Astrocyte of the cerebellum (primary cell): ENCODE measurements around the gene RNF151.

Experiments
- DNase-seq: peaks from one replicate; pipeline ENCODE4 v3.0.0-alpha.2; 2011; ENCODE audit warnings: low read depth
- H3K4me3 ChIP-seq: 2 replicates; pipeline ENCODE4 v1.5.1; 2011; ENCODE audit warnings: mild to moderate bottlenecking, low read depth, low read length, moderate library complexity
- in situ Hi-C: cut with HindIII; loops from 2 replicates; pipeline ENCODE4 v1.10.0; 2017; ENCODE audit warnings: low sequenced_read_pairs
- TF ChIP-seq, protein P1 (sequence below): IDR thresholded peaks from 2 replicates; pipeline ENCODE4 v1.5.1; 2012; ENCODE audit warnings: low read length, low read depth, moderate library complexity, mild to moderate bottlenecking; ENCODE audit errors: missing control alignments

Gene RNF151

DNA sequence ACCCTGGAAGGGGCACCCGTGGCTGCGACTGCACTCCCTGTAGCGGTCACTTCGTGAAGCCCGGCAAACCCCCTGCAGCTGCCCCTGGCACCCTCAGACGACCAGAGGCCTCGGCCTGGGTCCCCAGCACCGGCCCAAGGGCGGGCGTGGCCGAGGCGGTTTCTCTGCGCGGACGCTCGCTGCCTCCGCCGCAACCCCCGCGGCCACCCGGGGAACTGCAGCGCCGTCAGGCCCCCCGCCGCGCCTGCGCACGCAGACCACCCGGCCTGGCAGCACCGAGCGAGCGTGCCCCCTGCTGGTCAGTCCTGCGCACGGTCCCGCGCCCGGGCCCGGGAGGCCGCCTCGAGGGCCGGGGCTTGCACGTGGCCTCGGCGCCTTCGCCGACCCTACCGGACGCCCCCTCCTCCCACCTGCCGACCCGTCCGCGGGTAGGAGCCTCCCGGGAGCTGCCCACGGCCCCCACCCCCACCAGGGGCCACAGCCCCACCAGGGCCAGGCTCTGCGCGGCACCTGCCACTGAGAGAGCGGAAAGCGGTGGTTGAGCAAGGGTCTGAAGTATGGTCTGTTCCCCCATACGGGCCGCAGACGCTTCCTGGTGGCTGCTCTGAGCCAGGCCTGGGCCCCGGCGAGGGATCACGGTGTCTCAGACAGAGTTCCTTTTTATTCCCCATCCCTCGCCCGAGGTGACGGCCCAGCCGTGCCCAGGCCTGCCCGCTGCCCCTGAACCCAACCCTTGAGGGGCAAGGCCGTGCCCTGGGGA, 36.9 kb upstream of the RNF151 start:
- TF ChIP-seq, protein P1, sequence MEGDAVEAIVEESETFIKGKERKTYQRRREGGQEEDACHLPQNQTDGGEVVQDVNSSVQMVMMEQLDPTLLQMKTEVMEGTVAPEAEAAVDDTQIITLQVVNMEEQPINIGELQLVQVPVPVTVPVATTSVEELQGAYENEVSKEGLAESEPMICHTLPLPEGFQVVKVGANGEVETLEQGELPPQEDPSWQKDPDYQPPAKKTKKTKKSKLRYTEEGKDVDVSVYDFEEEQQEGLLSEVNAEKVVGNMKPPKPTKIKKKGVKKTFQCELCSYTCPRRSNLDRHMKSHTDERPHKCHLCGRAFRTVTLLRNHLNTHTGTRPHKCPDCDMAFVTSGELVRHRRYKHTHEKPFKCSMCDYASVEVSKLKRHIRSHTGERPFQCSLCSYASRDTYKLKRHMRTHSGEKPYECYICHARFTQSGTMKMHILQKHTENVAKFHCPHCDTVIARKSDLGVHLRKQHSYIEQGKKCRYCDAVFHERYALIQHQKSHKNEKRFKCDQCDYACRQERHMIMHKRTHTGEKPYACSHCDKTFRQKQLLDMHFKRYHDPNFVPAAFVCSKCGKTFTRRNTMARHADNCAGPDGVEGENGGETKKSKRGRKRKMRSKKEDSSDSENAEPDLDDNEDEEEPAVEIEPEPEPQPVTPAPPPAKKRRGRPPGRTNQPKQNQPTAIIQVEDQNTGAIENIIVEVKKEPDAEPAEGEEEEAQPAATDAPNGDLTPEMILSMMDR = peak; percentile 75
- in situ Hi-C loops = loop anchor here (5.0 kb wide), 1 partner anchor 77 kb away; no protein-coding TSS in a partner anchor
- peak overlapping the region; percentile 45 for H3K4me3 ChIP-seq
- peak; percentile 37 for DNase-seq

DNA sequence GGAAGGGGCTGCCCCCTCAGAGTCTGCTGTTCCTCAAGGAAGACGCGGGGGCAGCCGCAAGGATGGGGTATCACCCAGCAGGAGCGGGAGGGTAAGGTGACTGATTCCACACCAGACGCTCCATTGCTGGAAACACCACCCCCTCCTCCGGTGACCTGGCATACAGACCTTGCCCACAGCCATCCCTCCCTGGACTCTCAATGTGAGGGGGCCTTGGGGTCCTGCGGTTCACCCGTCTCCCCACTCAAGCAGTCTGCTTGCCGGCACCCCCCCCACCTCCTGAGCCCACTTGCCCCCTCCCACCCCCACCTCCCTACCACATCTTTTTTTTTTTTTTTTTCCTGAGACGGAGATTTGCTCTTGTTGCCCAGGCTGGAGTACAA, 36.3 kb upstream of the RNF151 start:
- DNase-seq = no peak
- TF ChIP-seq, protein P1 = no peak
- in situ Hi-C loops = no loop called here
- no peak overlapping the region for H3K4me3 ChIP-seq

DNA sequence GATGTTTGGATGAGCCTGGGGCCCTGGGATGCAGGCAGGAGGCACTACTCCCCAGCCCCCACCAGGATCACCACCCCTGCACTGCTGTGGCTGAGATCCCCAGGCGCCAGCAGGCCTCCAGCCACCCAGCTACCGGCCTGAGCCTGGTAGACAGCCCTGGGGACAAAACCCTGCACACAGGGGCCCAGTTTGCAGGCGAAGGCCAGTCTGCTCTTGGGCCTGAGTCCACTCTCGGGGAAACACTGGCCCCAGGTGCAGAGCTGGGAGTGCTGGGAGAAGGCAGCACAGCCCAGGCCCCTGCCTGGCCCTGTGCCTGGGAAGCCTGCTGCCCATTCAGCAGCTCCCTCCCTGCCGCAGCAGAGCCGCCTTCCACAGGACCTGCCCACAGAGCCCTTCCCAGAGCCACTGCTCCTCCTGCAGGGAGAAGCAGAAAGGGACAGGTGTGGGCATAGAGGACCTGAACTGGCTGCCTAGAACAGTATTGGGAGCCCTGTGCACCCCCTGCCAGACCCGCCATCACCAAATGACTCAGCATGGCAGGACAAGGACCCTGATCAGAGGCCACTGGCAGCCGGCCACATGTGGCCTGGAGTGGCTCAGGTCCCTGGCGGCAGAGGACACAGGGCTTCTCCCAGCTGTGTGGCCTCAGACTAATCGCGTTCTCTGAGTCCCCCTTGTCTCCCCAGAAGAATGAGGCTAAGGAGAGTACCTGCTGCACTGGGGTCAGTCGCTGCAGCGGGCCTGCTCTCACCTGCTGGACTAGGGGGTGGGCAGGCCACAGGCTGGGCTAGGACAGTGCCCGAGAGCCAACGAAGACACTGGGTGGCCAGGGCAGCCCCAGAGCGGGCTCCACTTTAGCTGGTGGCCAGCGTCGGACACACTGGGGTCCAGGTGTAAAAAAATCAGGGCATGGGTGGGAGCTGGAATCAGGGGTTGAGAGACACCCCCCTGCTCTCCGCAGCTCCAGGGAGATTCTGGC, 34.3 kb upstream of the RNF151 start:
- in situ Hi-C loops = no loop called here
- no peak for DNase-seq
- H3K4me3 ChIP-seq = no peak overlapping the region
- TF ChIP-seq, protein P1 = peak; percentile 12

DNA sequence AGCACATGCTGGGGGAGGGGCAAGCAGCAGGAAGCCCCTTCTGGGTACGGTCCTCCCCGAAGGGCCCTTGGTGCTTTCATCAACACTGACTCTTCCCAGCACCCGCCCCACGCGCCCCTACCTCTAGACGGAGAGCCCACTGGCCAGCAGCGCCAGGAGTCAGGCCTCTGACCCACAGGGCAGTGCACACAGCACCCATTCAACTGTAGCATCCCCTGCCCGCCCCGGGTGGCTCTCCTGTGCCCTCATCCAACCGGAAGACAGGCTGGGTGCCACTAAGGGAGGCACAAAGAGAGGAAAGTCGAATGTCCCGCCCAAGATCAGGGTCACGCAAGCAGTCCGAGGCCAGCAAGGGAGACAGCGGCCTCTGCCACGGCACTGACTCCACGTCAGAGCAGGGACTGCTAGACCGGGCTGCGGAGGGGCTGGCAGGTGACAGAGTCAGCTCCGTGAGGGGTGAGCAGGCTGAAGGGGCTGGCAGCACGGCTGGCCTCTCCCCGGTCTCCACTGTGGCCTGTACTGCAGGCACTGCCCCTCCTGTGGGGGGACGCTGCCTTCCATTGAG, 33.5 kb upstream of the RNF151 start:
- TF ChIP-seq, protein P1 = no peak
- in situ Hi-C loops = no loop called here
- H3K4me3 ChIP-seq = no peak overlapping the region
- no peak for DNase-seq

DNA sequence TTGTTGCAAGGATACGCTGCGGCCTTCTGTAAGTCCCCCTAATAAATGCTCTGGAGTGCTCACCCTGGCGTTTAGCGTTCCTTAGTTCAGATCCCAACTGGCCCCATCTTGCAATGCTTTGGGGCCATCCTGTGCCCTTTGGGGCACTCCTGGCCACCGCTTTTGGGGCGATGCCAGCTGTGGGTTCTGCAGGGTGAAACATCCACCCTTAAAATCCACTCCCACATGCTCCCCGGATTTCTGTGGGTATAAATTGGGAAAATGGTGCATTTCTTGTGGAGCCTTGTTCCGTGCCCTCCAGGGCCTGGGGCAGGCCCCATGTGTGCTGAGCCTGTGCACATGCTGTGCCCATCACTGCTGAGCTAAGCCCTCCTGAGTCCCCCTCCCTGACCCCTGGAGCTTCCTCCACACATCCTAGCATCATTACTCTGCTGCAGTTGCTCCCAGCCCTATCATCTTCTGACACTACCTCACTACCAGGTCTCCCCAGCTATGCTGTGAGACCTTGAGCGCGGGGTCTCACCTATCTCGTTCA, 29.6 kb upstream of the RNF151 start:
- DNase-seq = no peak
- TF ChIP-seq, protein P1 = no peak
- H3K4me3 ChIP-seq = no peak overlapping the region
- in situ Hi-C loops = no loop called here

DNA sequence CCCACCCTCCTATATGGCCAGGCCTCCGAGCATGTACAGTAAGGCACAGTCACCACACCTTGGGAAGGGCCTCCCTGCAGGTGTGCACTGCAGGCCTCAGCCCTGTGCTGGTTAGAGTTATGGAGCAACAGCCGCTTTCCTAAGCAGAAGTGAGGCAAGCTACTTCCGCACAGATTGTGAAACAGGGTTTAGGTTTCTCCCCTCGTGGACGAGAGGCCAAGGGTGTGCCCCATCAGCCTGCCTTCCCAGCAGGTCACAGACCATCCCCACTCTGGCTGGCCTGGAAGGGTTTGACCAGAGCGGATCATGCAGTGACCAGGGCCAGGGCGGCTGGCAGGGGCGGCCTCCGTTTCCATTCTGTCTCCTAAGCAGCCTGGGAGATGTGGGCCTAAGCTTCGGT, 28.3 kb upstream of the RNF151 start:
- in situ Hi-C loops = no loop called here
- TF ChIP-seq, protein P1 = no peak
- no peak for DNase-seq
- no peak overlapping the region for H3K4me3 ChIP-seq
